Stomach (tissue), 9 donors: ENCODE measurements around the gene IRF8. TPM values are rescaled to one million over a fixed set of nuclear protein-coding genes. Genes with fewer than 3 reads are reported as not detected.

Source experiments
- DNase-seq, 2 donors: peaks; one replicate each; pipeline versions ENCODE4 v3.0.0 to v3.0.0-alpha.2; 2013 to 2019
- H3K27ac ChIP-seq, 5 donors: fragments of 200-600 bp in 4 of 5; sonication (generic) in 4 of 5; one replicate each; pipeline ENCODE4 v1.5.1; 2013 to 2019; ENCODE audit warnings: mild to moderate bottlenecking in 1 of 5, moderate library complexity in 1 of 5
- H3K27me3 ChIP-seq, 3 donors: fragments of 200-600 bp; sonication (generic); one replicate each; pipeline ENCODE4 v1.5.1; 2017 to 2019; ENCODE audit warnings: mixed run types in 1 of 3
- H3K36me3 ChIP-seq, 4 donors: fragments of 200-600 bp; sonication (generic); 1 replicate in 3 of 4; 2 replicates in 1 of 4; pipeline ENCODE4 v1.5.1; 2016 to 2019
- H3K4me1 ChIP-seq, 4 donors: fragments of 200-600 bp; sonication (generic); one replicate each; pipeline ENCODE4 v1.5.1; 2016 to 2019
- H3K4me3 ChIP-seq, 4 donors: fragments of 200-600 bp; sonication (generic) in 3 of 4; one replicate each; pipeline ENCODE4 v1.5.1; 2016 to 2019; ENCODE audit warnings: mild to moderate bottlenecking in 1 of 4
- H3K9me3 ChIP-seq, 4 donors: fragments of 200-600 bp; sonication (generic); one replicate each; pipeline ENCODE4 v1.5.1; 2016 to 2019
- EP300 ChIP-seq: sonication (generic); formaldehyde crosslinking; IDR thresholded peaks from one replicate; pipeline ENCODE4 v1.6.1; 2017; ENCODE audit warnings: antibody characterized with exemption
- POLR2A ChIP-seq, 4 donors: fragments of 450-650 bp; IDR thresholded peaks; one replicate each; pipeline ENCODE4 v1.6.1; 2016; ENCODE audit warnings: antibody characterized with exemption in 4 of 4, control low read depth in 2 of 4, mild to moderate bottlenecking in 1 of 4, moderate library complexity in 1 of 4
- POLR2AphosphoS5 ChIP-seq, 3 donors: sonication (generic); formaldehyde crosslinking; IDR thresholded peaks; one replicate each; pipeline ENCODE4 v1.6.1; 2016; ENCODE audit warnings: antibody characterized with exemption in 3 of 3
- WGBS, 5 donors: extraction: QIAGEN DNeasy Blood & Tissue Kit in 3 of 5; methylation state at CpG; one replicate each; pipeline versions ENCODE4 v1.1.5 to v1.1.7; 2013 to 2018; 5-methylcytosine and 5-hydroxymethylcytosine counted together
- intact Hi-C: fragments of 100-400 bp; cut with DNase I; formaldehyde crosslinking; loops from one replicate; pipeline ENCODE4 v1.15.1; 2023; ENCODE audit warnings: low total_unique reads
- polyA plus RNA-seq, 3 donors: library from polyadenylated mRNA; stranded (reverse); fragments of 200-250 nt; gene quantifications; one replicate each; pipeline ENCODE4 v1.2.3, GENCODE V29; 2013
- total RNA-seq, 5 donors: library from RNA; depleted of rRNA; stranded (reverse); fragments of >200 nt; gene quantifications; one replicate each; pipeline versions ENCODE4 v1.1.0 to v1.2.3, GENCODE V29; 2014 to 2016
- TF ChIP-seq, protein P1 (sequence below), 7 experiments: fragments of 450-650 bp in 4 of 7; fragments of 200-600 bp in 3 of 7; sonication (generic) in 3 of 7; IDR thresholded peaks; one replicate each; pipeline ENCODE4 v1.5.1; 2016 to 2019; ENCODE audit warnings: antibody characterized with exemption in 7 of 7, control low read depth in 2 of 7, mild to moderate bottlenecking in 1 of 7
- donor health status: healthy with polysubstance abuse.
- donor health status: Bipolar disorder and iron deficiency.
- donor health status: healthy.

IRF8 gene
- total and polyA plus RNA-seq, 8 donors: 5.2 to 49.8 (median 12.1) TPM

DNA sequence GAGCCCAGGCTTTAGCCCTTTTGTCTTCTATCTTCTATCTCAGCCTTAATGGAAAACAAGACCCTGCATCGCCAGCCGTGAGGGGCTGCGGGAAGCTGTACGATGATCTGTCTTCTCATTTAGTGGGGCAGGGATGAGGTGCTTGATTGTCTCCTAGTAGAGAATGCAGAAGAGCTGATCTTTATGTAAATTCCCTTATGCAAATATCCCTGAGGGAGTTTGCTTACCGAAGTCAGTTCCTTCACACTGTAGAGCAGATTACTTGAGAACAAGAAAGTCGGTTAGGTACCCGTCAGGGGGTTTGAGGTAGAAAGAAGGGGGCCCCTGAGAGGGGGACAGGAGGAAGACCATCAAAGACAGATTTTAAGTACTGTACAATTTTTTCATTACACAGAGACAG, 66.2 kb downstream of the IRF8 start:
- no peak overlapping the region for H3K4me3 ChIP-seq
- no peak for TF ChIP-seq POLR2A (IDR thresholded peaks at IDR 0.05)
- TF ChIP-seq EP300: no peak
- TF ChIP-seq, protein P1, sequence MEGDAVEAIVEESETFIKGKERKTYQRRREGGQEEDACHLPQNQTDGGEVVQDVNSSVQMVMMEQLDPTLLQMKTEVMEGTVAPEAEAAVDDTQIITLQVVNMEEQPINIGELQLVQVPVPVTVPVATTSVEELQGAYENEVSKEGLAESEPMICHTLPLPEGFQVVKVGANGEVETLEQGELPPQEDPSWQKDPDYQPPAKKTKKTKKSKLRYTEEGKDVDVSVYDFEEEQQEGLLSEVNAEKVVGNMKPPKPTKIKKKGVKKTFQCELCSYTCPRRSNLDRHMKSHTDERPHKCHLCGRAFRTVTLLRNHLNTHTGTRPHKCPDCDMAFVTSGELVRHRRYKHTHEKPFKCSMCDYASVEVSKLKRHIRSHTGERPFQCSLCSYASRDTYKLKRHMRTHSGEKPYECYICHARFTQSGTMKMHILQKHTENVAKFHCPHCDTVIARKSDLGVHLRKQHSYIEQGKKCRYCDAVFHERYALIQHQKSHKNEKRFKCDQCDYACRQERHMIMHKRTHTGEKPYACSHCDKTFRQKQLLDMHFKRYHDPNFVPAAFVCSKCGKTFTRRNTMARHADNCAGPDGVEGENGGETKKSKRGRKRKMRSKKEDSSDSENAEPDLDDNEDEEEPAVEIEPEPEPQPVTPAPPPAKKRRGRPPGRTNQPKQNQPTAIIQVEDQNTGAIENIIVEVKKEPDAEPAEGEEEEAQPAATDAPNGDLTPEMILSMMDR (IDR thresholded peaks at IDR 0.05): no peak
- TF ChIP-seq POLR2AphosphoS5 (IDR thresholded peaks at IDR 0.05): no peak
- H3K9me3 ChIP-seq: no peaks in the 10 kb centered on the region
- no peak for DNase-seq
- H3K36me3 ChIP-seq: no peaks in the 10 kb centered on the region
- H3K4me1 ChIP-seq: peaks cover 0 to 31% (median 18%) of the 10 kb centered on the region in 4 donors
- no peaks in the 10 kb centered on the region for H3K27me3 ChIP-seq
- no peak overlapping the region for H3K27ac ChIP-seq
- intact Hi-C loops: no loop called here
- 80 to 86% (median 85%) methylated on average over 7 of the region's 7 CpGs for WGBS, 5 donors

DNA sequence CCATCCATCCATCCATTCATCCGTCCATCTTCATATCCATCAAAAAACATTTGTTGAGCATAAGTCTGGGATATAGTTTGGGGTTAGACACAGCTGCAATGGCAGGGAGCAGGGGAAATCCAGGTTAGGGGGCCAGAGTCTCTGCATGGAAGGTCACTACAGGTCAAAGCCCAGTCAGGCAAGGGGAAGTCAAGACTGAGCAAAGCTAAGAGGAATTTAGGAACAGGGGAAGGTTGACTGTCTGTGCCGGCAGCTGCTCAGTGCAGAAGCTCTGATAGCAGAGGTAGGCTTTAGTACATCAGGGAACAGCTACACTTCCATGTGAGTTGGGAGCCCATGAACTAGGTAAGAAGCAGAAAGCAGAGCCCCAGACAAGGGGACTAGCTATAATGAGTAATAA, 68.1 kb downstream of the IRF8 start:
- 32 to 93% (median 69%) methylated on average over 2 of the region's 2 CpGs for WGBS, 5 donors
- no peak overlapping the region for H3K27ac ChIP-seq
- H3K36me3 ChIP-seq: no peaks in the 10 kb centered on the region
- no peak for TF ChIP-seq POLR2AphosphoS5 (IDR thresholded peaks at IDR 0.05)
- TF ChIP-seq EP300: no peak
- TF ChIP-seq POLR2A (IDR thresholded peaks at IDR 0.05): no peak
- TF ChIP-seq, protein P1 (IDR thresholded peaks at IDR 0.05): no peak
- intact Hi-C loops: no loop called here
- H3K27me3 ChIP-seq: no peaks in the 10 kb centered on the region
- DNase-seq: no peak
- H3K9me3 ChIP-seq: no peaks in the 10 kb centered on the region
- H3K4me3 ChIP-seq: no peak overlapping the region
- H3K4me1 ChIP-seq: peaks cover 0 to 38% (median 22%) of the 10 kb centered on the region in 4 donors

DNA sequence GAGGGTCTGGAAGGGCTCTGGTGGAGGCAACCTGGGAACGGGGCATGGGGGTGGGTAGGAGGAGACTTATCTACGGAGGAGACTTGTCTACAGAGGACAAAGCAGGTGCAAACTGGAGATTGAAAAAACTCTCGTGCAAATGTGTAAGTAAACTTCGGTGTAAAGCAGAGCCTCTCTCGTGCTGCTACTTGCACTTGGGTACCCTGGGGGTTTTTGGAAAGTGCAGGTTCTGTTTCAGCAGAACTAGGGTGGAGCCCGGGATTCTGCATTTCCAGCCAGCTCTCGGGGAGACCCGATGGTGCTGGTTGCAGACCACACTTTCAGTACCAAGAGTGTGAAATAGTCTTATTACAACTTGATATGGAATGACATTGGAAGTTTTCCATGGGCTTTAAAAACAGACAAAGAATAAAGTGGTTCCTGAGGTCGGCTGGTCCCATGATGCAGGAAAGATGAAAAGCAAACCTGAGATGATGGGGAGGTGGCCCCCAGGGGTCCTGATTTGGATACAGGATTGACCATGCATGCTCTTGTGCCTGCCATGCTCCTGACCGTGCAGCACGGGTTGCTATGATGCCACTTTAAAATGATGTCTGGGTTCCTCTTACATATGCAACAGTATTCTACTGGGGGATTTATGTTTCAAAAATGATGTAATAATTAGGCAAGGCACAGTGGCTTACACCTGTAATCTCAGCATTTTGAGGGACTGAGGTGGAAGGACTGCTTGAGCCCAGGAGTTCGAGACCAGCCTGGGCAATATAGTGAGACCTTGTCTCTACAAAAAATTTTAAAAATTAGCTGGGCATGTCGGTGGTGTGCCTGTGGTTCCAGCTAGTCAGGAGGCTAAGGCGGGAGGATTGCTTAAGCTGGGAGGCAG, 69.3 kb downstream of the IRF8 start:
- WGBS, 5 donors: 83 to 89% (median 87%) methylated on average over 14 of the region's 14 CpGs
- no peaks in the 10 kb centered on the region for H3K36me3 ChIP-seq
- no peaks in the 10 kb centered on the region for H3K9me3 ChIP-seq
- H3K27ac ChIP-seq: no peak overlapping the region
- no peak overlapping the region for H3K4me3 ChIP-seq
- no peak for DNase-seq
- no peak for TF ChIP-seq EP300
- TF ChIP-seq, protein P1 (IDR thresholded peaks at IDR 0.05): no peak
- TF ChIP-seq POLR2A (IDR thresholded peaks at IDR 0.05): no peak
- no peak for TF ChIP-seq POLR2AphosphoS5 (IDR thresholded peaks at IDR 0.05)
- H3K4me1 ChIP-seq: peaks cover 0 to 31% (median 21%) of the 10 kb centered on the region in 4 donors
- intact Hi-C loops: no loop called here
- no peaks in the 10 kb centered on the region for H3K27me3 ChIP-seq

DNA sequence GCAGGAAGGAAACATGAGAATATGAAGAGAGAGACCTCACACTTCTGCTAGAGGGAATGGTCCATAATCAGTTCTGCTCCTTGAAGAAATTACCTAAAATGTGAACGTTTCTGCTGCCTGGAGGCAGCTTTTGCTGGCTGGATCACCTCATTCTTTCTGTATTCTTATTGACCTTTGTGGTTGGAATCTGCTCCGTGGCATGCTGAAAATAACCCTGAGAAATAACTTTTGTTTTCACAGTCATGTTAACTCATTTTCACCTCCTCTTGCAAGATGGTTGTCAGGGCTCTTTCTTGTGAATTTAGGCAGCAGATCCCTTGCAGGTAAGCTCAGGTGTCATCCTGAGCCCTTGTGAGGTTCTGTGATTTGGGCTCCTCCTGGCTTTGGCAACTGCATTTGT, 70.2 kb downstream of the IRF8 start:
- peaks cover 0 to 22% (median 17%) of the 10 kb centered on the region in 4 donors for H3K4me1 ChIP-seq
- intact Hi-C loops: no loop called here
- H3K9me3 ChIP-seq: no peaks in the 10 kb centered on the region
- no peak overlapping the region for H3K4me3 ChIP-seq
- H3K27me3 ChIP-seq: no peaks in the 10 kb centered on the region
- H3K36me3 ChIP-seq: no peaks in the 10 kb centered on the region
- H3K27ac ChIP-seq: no peak overlapping the region
- WGBS, 5 donors: 4 to 27% (median 8%) methylated on average over 2 of the region's 2 CpGs
- TF ChIP-seq, protein P1 (IDR thresholded peaks at IDR 0.05): no peak
- TF ChIP-seq EP300 (no peak), POLR2AphosphoS5 (IDR thresholded peaks at IDR 0.05) (no peak), POLR2A (IDR thresholded peaks at IDR 0.05) (no peak)
- no peak for DNase-seq
